HUES64 (cell line): ENCODE data around the gene ITGA8.
"Not testable (repeated sequence)": the region's sequence is repeated elsewhere in the genome, so short reads cannot be mapped to it uniquely, and the experiment has no call there.

Source experiments
- H3K27ac ChIP-seq: 2 replicates; pipeline ENCODE4 v1.7.0; 2013; ENCODE audit warnings: low read depth, low read length, inconsistent platforms
- H3K27me3 ChIP-seq: 2 replicates; pipeline ENCODE4 v1.6.1; 2013; ENCODE audit warnings: mild to moderate bottlenecking, low read length; ENCODE audit not compliant: insufficient read depth
- H3K36me3 ChIP-seq: 2 replicates; pipeline ENCODE4 v1.6.1; 2013; ENCODE audit warnings: mild to moderate bottlenecking, low read length; ENCODE audit not compliant: insufficient read depth
- H3K4me1 ChIP-seq: 2 replicates; pipeline ENCODE4 v1.6.1; 2013; ENCODE audit warnings: mild to moderate bottlenecking, low read length, moderate library complexity; ENCODE audit not compliant: insufficient read depth
- H3K4me3 ChIP-seq: 2 replicates; pipeline ENCODE4 v1.5.1; 2013; ENCODE audit warnings: mild to moderate bottlenecking, low read length, moderate library complexity
- H3K9ac ChIP-seq: 2 replicates; pipeline ENCODE4 v1.6.1; 2013; ENCODE audit warnings: mild to moderate bottlenecking, low read depth, low read length
- H3K9me3 ChIP-seq: 2 replicates; pipeline ENCODE4 v1.6.1; 2013; ENCODE audit warnings: low read depth, low read length; ENCODE audit not compliant: insufficient read depth
- WGBS: fragments of 150-250, 120-280 bp; methylation state at CpG from one replicate; pipeline ENCODE4 v1.1.7; 2013; ENCODE audit warnings: missing lambda C conversion rate; 5-methylcytosine and 5-hydroxymethylcytosine counted together

ITGA8 gene

GRCh38 chr10:15579605-15580004, 140.1 kb downstream of the ITGA8 start:
- no peaks in the 10 kb centered on the region for H3K4me1 ChIP-seq
- H3K4me3 ChIP-seq = no peak overlapping the region

GRCh38 chr10:15572531-15573045, 147.1 kb downstream of the ITGA8 start:
- Histone ChIP-seq H3K4me1 (no peaks in the 10 kb centered on the region; the same call in none of the 2 replicates), H3K36me3 (no peaks in the 10 kb centered on the region), H3K27ac (no peak overlapping the region), H3K27me3 (no peaks in the 10 kb centered on the region), H3K9ac (no peak overlapping the region), H3K4me3 (no peak overlapping the region), H3K9me3 (no peaks in the 10 kb centered on the region)
- 96% methylated on average over 6 of the region's 6 CpGs for WGBS

More at GRCh38 chr10:15579605-15580004, 140.1 kb downstream of the ITGA8 start:
- Histone ChIP-seq H3K9ac (no peak overlapping the region), H3K36me3 (no peaks in the 10 kb centered on the region), H3K9me3 (peaks cover 4% of the 10 kb centered on the region; the same call in 1 of the 2 replicates), H3K27me3 (no peaks in the 10 kb centered on the region), H3K27ac (no peak overlapping the region)
- WGBS = no CpG with 5 or more reads among the region's 4 CpGs

DNA sequence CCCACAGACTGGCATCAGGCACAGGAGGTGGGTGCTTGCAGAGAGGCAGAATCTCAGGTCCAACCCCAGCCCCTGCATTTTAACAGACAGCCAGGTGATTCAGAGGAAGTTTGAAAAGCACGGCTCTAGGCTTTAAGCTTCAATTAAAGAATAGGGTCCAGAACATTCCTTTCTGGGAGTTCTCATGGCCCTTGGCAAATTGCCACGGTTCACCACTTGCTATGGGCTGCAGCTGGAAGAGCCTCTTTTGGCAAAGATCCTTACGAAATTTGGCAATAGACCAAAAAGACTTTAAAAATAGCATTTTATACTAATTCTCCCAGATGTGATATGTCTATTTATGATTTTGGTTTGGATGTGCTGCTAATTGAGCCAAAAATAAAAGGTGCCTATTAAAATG, 148.1 kb downstream of the ITGA8 start:
- no peaks in the 10 kb centered on the region; the same call in none of the 2 replicates for H3K4me1 ChIP-seq
- no peak overlapping the region for H3K27ac ChIP-seq
- H3K4me3 ChIP-seq = no peak overlapping the region
- H3K36me3 ChIP-seq = no peaks in the 10 kb centered on the region
- H3K27me3 ChIP-seq = no peaks in the 10 kb centered on the region
- no peak overlapping the region for H3K9ac ChIP-seq
- WGBS = 81% methylated on average over 3 of the region's 3 CpGs
- H3K9me3 ChIP-seq = no peaks in the 10 kb centered on the region

GRCh38 chr10:15570738-15571339, 148.9 kb downstream of the ITGA8 start:
- Histone ChIP-seq H3K4me1 (no peaks in the 10 kb centered on the region; the same call in none of the 2 replicates), H3K4me3 (no peak overlapping the region), H3K27ac (no peak overlapping the region), H3K27me3 (no peaks in the 10 kb centered on the region), H3K9me3 (no peaks in the 10 kb centered on the region), H3K36me3 (no peaks in the 10 kb centered on the region), H3K9ac (no peak overlapping the region)
- 97% methylated on average over 3 of the region's 3 CpGs for WGBS

GRCh38 chr10:15567952-15568351, 151.8 kb downstream of the ITGA8 start:
- H3K4me3 ChIP-seq = no peak overlapping the region
- H3K9ac ChIP-seq = no peak overlapping the region
- no peaks in the 10 kb centered on the region; the same call in none of the 2 replicates for H3K4me1 ChIP-seq
- H3K27ac ChIP-seq = no peak overlapping the region
- no peaks in the 10 kb centered on the region for H3K27me3 ChIP-seq
- no peaks in the 10 kb centered on the region for H3K9me3 ChIP-seq
- WGBS = 100% methylated on average over 1 of the region's 1 CpG
- no peaks in the 10 kb centered on the region for H3K36me3 ChIP-seq

- Histone ChIP-seq H3K9me3 (no peaks in the 10 kb centered on the region), H3K27me3 (no peaks in the 10 kb centered on the region), H3K27ac (no peak overlapping the region), H3K9ac (no peak overlapping the region), H3K36me3 (no peaks in the 10 kb centered on the region), H3K4me3 (no peak overlapping the region), H3K4me1 (no peaks in the 10 kb centered on the region)
- WGBS = 85% methylated on average over 1 of the region's 1 CpG
These were observed 156.5 kb downstream of the ITGA8 start for GRCh38 chr10:15563246-15563645.

- WGBS = 93% methylated on average over 5 of the region's 5 CpGs
- Histone ChIP-seq H3K9ac (no peak overlapping the region), H3K4me1 (no peaks in the 10 kb centered on the region), H3K4me3 (no peak overlapping the region), H3K9me3 (no peaks in the 10 kb centered on the region), H3K36me3 (no peaks in the 10 kb centered on the region), H3K27ac (no peak overlapping the region), H3K27me3 (no peaks in the 10 kb centered on the region)
These were observed 157.1 kb downstream of the ITGA8 start for GRCh38 chr10:15562578-15562977.

- WGBS = 95% methylated on average over 10 of the region's 10 CpGs
- H3K4me1 ChIP-seq = no peaks in the 10 kb centered on the region
These were observed 157.6 kb downstream of the ITGA8 start for GRCh38 chr10:15562116-15562515.

GRCh38 chr10:15558136-15558535, 161.6 kb downstream of the ITGA8 start:
- no peaks in the 10 kb centered on the region for H3K27me3 ChIP-seq
- WGBS = 89% methylated on average over 4 of the region's 5 CpGs
- H3K4me1 ChIP-seq = no peaks in the 10 kb centered on the region
- no peaks in the 10 kb centered on the region for H3K36me3 ChIP-seq
- no peaks in the 10 kb centered on the region for H3K9me3 ChIP-seq
- H3K27ac ChIP-seq = no peak overlapping the region
- H3K9ac ChIP-seq = no peak overlapping the region
- H3K4me3 ChIP-seq = no peak overlapping the region

More at GRCh38 chr10:15562116-15562515, 157.6 kb downstream of the ITGA8 start:
- Histone ChIP-seq H3K27me3 (no peaks in the 10 kb centered on the region), H3K4me3 (no peak overlapping the region), H3K9ac (no peak overlapping the region), H3K9me3 (no peaks in the 10 kb centered on the region), H3K27ac (no peak overlapping the region), H3K36me3 (no peaks in the 10 kb centered on the region)

DNA sequence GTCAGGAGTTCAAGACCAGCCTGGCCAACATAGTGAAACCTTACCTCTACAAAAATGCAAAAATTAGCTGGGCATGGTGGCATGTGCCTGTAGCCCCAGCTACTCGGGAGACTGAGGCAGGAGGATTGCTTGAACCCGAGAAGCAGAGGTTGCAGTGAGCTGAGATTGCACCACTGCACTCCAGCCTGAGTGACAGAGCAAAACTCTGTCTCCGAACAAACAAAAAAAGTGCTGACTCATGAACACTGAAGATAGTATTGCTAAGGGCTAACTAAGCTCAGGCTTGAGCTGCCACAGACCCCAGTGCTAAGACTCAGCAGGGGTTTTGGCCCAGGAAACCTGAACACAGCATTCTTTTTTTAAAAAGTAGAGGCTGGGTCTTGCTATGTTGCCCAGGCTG, 162.6 kb downstream of the ITGA8 start:
- H3K4me1 ChIP-seq, H3K27me3 ChIP-seq, H3K36me3 ChIP-seq, H3K27ac ChIP-seq, H3K9me3 ChIP-seq, H3K9ac ChIP-seq, H3K4me3 ChIP-seq: not testable (repeated sequence)
- 86% methylated on average over 3 of the region's 3 CpGs for WGBS

- no peak overlapping the region for H3K27ac ChIP-seq
- 96% methylated on average over 3 of the region's 3 CpGs for WGBS
These were observed 168.8 kb downstream of the ITGA8 start for GRCh38 chr10:15550950-15551349.

More at GRCh38 chr10:15550950-15551349, 168.8 kb downstream of the ITGA8 start:
- H3K36me3 ChIP-seq = no peaks in the 10 kb centered on the region
- H3K4me3 ChIP-seq = no peak overlapping the region
- H3K9me3 ChIP-seq = no peaks in the 10 kb centered on the region
- H3K27me3 ChIP-seq = no peaks in the 10 kb centered on the region
- no peak overlapping the region for H3K9ac ChIP-seq
- peaks cover 4% of the 10 kb centered on the region; the same call in 1 of the 2 replicates for H3K4me1 ChIP-seq
